ENCODE results near the gene PPP3R1. TPM values are rescaled to one million over a fixed set of nuclear protein-coding genes. Genes with fewer than 3 reads are reported as not detected.

Gene PPP3R1
- total and polyA plus RNA-seq, 5 donors from 2014 or later = 2.8 to 68.2 (median 4.9) TPM

- Histone ChIP-seq H3K9me3 (ENCODE audit: control insufficient read depth in 2 of 2, low read length in 2 of 2) (no peaks in the 10 kb centered on the region), H3K27me3 (ENCODE audit: control insufficient read depth, insufficient read depth, low read length) (no peaks in the 10 kb centered on the region), H3K4me3 (ENCODE audit: low read depth, low read length) (peak within 1 kb of the TSS; percentile 92), H3K27ac (ENCODE audit: insufficient read depth, low read length, poor library complexity, severe bottlenecking) (peak within 1 kb of the TSS; percentile 94), H3K4me1 (ENCODE audit: control insufficient read depth, insufficient read depth, low read length, poor library complexity, severe bottlenecking) (peaks cover 47% of the 10 kb centered on the region), H3K36me3 (ENCODE audit: control insufficient read depth, insufficient read depth, low read length) (peaks cover 25% of the 10 kb centered on the region)
- Mint-ChIP-seq H3K27me3 (peaks cover 5% of the 10 kb centered on the region), H3K4me1 (peaks cover 14 to 72% (median 49%) of the 10 kb centered on the region in 4 donors), H3K36me3 (peaks cover 25% of the 10 kb centered on the region), H3K9me3 (no peaks in the 10 kb centered on the region), H3K27ac (peak within 1 kb of the TSS; percentile 99 to 100 (median 100)), H3K4me3 (peak within 1 kb of the TSS; percentile 87 to 100 (median 93))
- ATAC-seq (ENCODE audit: low read depth in 2 of 2) = peak; percentile 94
- peak; percentile 96 to 98 (median 97) for DNase-seq
Observed at GRCh38 chr2:68157402-68158133, 94.8 kb downstream of the PPP3R1 start, which contains the start of gene PNO1. TSS of gene PNO1 (plus strand) at chr2:68157888. CDS start at chr2:68157935, 47 bp downstream.

- peaks cover 5% of the 10 kb centered on the region for H3K27me3 Mint-ChIP-seq
- H3K4me1 Mint-ChIP-seq = peaks cover 19 to 76% (median 53%) of the 10 kb centered on the region in 4 donors
- ATAC-seq (ENCODE audit: low read depth in 2 of 2) = peak; percentile 35 to 43
- Histone ChIP-seq H3K27ac (ENCODE audit: insufficient read depth, low read length, poor library complexity, severe bottlenecking) (peak overlapping the region; percentile 94), H3K36me3 (ENCODE audit: control insufficient read depth, insufficient read depth, low read length) (peaks cover 19% of the 10 kb centered on the region), H3K27me3 (ENCODE audit: control insufficient read depth, insufficient read depth, low read length) (no peaks in the 10 kb centered on the region), H3K9me3 (ENCODE audit: control insufficient read depth in 2 of 2, low read length in 2 of 2) (no peaks in the 10 kb centered on the region), H3K4me1 (ENCODE audit: control insufficient read depth, insufficient read depth, low read length, poor library complexity, severe bottlenecking) (peaks cover 53% of the 10 kb centered on the region), H3K4me3 (ENCODE audit: low read depth, low read length) (peak overlapping the region; percentile 92)
- H3K36me3 Mint-ChIP-seq = peaks cover 19% of the 10 kb centered on the region
- peak overlapping the region; percentile 87 to 100 (median 93) for H3K4me3 Mint-ChIP-seq
- no peaks in the 10 kb centered on the region for H3K9me3 Mint-ChIP-seq
- no peak for DNase-seq
- H3K27ac Mint-ChIP-seq = peak overlapping the region; percentile 99 to 100 (median 100)
Observed at GRCh38 chr2:68157002-68157401, 95.3 kb downstream of the PPP3R1 start.

DNA sequence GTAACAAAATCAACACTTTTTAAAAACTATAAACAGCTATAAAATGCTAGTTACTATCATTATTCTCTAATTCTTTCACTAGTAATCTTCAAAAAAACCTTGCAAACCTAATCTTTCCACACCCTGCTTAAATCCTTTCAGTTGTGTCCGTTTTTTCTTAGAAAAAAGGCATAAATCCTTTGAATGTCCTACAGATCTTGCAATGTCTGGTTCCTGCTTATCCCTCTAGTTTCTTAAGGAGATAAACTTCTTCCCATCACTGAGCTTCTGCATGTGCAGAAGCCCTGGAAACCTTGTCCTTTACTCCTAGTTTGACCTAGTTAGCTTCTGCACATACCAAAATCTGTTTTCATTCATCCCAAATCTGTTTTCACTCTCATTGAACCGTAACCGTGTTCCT is 95.9 kb downstream of the PPP3R1 start:
- H3K4me1 Mint-ChIP-seq = peaks cover 24 to 80% (median 56%) of the 10 kb centered on the region in 4 donors
- peaks cover 18% of the 10 kb centered on the region for H3K36me3 Mint-ChIP-seq
- peak overlapping the region in 2 of 3 donors; percentile 99 to 100 for H3K27ac Mint-ChIP-seq
- no peaks in the 10 kb centered on the region for H3K9me3 Mint-ChIP-seq
- Histone ChIP-seq H3K4me3 (ENCODE audit: low read depth, low read length) (peak overlapping the region; percentile 92), H3K27ac (ENCODE audit: insufficient read depth, low read length, poor library complexity, severe bottlenecking) (peak overlapping the region; percentile 94), H3K27me3 (ENCODE audit: control insufficient read depth, insufficient read depth, low read length) (no peaks in the 10 kb centered on the region), H3K9me3 (ENCODE audit: control insufficient read depth in 2 of 2, low read length in 2 of 2) (no peaks in the 10 kb centered on the region), H3K4me1 (ENCODE audit: control insufficient read depth, insufficient read depth, low read length, poor library complexity, severe bottlenecking) (peaks cover 59% of the 10 kb centered on the region), H3K36me3 (ENCODE audit: control insufficient read depth, insufficient read depth, low read length) (peaks cover 14% of the 10 kb centered on the region)
- H3K27me3 Mint-ChIP-seq = peaks cover 5% of the 10 kb centered on the region
- H3K4me3 Mint-ChIP-seq = peak overlapping the region; percentile 87 to 100 (median 93)
- DNase-seq = no peak
- ATAC-seq (ENCODE audit: low read depth in 2 of 2) = no peak

- H3K36me3 ChIP-seq (ENCODE audit: control insufficient read depth, insufficient read depth, low read length) = peaks cover 6% of the 10 kb centered on the region
- H3K4me1 ChIP-seq (ENCODE audit: control insufficient read depth, insufficient read depth, low read length, poor library complexity, severe bottlenecking) = peaks cover 62% of the 10 kb centered on the region
- H3K27ac ChIP-seq (ENCODE audit: insufficient read depth, low read length, poor library complexity, severe bottlenecking) = no peak overlapping the region
- H3K4me1 Mint-ChIP-seq = peaks cover 31 to 81% (median 56%) of the 10 kb centered on the region in 4 donors
- H3K27ac Mint-ChIP-seq = no peak overlapping the region
- peak overlapping the region in 3 of 4 donors; percentile 36 to 63 (median 38) for H3K4me3 Mint-ChIP-seq
- ATAC-seq (ENCODE audit: low read depth in 2 of 2) (no peak), DNase-seq (no peak)
- no peaks in the 10 kb centered on the region for H3K9me3 ChIP-seq (ENCODE audit: control insufficient read depth in 2 of 2, low read length in 2 of 2)
- no peaks in the 10 kb centered on the region for H3K27me3 ChIP-seq (ENCODE audit: control insufficient read depth, insufficient read depth, low read length)
- no peak overlapping the region for H3K4me3 ChIP-seq (ENCODE audit: low read depth, low read length)
- H3K9me3 Mint-ChIP-seq = no peaks in the 10 kb centered on the region
- peaks cover 10% of the 10 kb centered on the region for H3K36me3 Mint-ChIP-seq
- peaks cover 5% of the 10 kb centered on the region for H3K27me3 Mint-ChIP-seq
Observed at GRCh38 chr2:68155618-68156017, 96.7 kb downstream of the PPP3R1 start.

- Mint-ChIP-seq H3K4me3 (peak overlapping the region; percentile 65 to 81 (median 70)), H3K27me3 (peaks cover 5% of the 10 kb centered on the region), H3K36me3 (no peaks in the 10 kb centered on the region), H3K27ac (peak overlapping the region; percentile 52 to 89 (median 75)), H3K9me3 (no peaks in the 10 kb centered on the region), H3K4me1 (peaks cover 27 to 59% (median 38%) of the 10 kb centered on the region in 4 donors)
- Histone ChIP-seq H3K4me3 (ENCODE audit: low read depth, low read length) (peak overlapping the region; percentile 63), H3K9me3 (ENCODE audit: control insufficient read depth in 2 of 2, low read length in 2 of 2) (no peaks in the 10 kb centered on the region), H3K36me3 (ENCODE audit: control insufficient read depth, insufficient read depth, low read length) (no peaks in the 10 kb centered on the region), H3K27ac (ENCODE audit: insufficient read depth, low read length, poor library complexity, severe bottlenecking) (peak overlapping the region; percentile 64), H3K27me3 (ENCODE audit: control insufficient read depth, insufficient read depth, low read length) (no peaks in the 10 kb centered on the region), H3K4me1 (ENCODE audit: control insufficient read depth, insufficient read depth, low read length, poor library complexity, severe bottlenecking) (peaks cover 46% of the 10 kb centered on the region)
- ATAC-seq (ENCODE audit: low read depth in 2 of 2) = no peak
- DNase-seq = peak in 2 of 3 donors; percentile 16 to 50
Observed at GRCh38 chr2:68152681-68153347, 99.5 kb downstream of the PPP3R1 start.

DNA sequence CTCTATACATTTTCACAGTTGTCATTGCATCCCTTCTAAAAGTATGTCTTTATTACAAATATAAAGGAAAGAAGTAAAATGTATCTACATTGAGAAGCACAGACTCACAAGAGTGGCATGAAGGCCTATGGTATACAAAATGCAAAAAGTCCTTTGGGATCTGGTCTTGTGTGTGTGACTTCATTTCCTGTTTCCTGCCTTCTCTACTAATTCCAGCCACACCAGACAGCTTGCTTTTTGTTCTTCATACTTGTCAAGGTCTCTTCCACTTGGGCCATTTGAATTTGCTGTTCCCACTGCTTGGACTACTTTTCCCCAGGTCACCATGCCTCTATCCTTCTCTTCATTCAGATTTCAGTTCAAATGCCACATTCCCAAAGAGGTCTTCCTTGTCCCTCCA is 101.3 kb downstream of the PPP3R1 start:
- Mint-ChIP-seq H3K9me3 (no peaks in the 10 kb centered on the region), H3K27ac (peak overlapping the region in 2 of 3 donors; percentile 52 to 89), H3K27me3 (no peaks in the 10 kb centered on the region), H3K4me3 (peak overlapping the region in 2 of 4 donors; percentile 22 to 24), H3K36me3 (no peaks in the 10 kb centered on the region), H3K4me1 (peaks cover 20 to 41% (median 29%) of the 10 kb centered on the region in 4 donors)
- Histone ChIP-seq H3K4me1 (ENCODE audit: control insufficient read depth, insufficient read depth, low read length, poor library complexity, severe bottlenecking) (peaks cover 35% of the 10 kb centered on the region), H3K4me3 (ENCODE audit: low read depth, low read length) (peak overlapping the region; percentile 4), H3K9me3 (ENCODE audit: control insufficient read depth in 2 of 2, low read length in 2 of 2) (no peaks in the 10 kb centered on the region), H3K36me3 (ENCODE audit: control insufficient read depth, insufficient read depth, low read length) (no peaks in the 10 kb centered on the region), H3K27me3 (ENCODE audit: control insufficient read depth, insufficient read depth, low read length) (no peaks in the 10 kb centered on the region), H3K27ac (ENCODE audit: insufficient read depth, low read length, poor library complexity, severe bottlenecking) (no peak overlapping the region)
- ATAC-seq (ENCODE audit: low read depth in 2 of 2) (no peak), DNase-seq (no peak)

DNA sequence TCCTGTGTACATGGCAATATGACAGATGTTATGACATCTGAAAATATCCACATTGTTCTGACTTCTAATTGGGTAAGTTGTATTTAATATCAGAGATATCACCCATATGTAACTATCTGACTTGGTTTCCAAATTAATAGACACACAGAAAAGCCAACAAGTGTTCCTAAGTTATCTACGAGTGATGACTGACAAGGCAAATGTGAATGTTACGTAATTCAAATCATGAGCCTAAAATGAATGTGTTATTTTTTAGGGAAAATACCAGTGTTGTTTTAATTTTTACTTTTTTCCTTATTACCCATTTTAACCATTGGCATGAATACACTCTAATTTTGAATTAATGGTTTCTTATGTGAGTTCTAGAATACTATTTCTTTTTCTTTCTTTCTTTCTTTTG is 110.5 kb downstream of the PPP3R1 start:
- Mint-ChIP-seq H3K4me3 (no peak overlapping the region), H3K27me3 (no peaks in the 10 kb centered on the region), H3K27ac (no peak overlapping the region), H3K36me3 (peaks cover 43% of the 10 kb centered on the region), H3K4me1 (peaks cover 0 to 6% (median 4%) of the 10 kb centered on the region in 4 donors), H3K9me3 (no peaks in the 10 kb centered on the region)
- H3K36me3 ChIP-seq (ENCODE audit: control insufficient read depth, insufficient read depth, low read length) = peaks cover 14% of the 10 kb centered on the region
- ATAC-seq (ENCODE audit: low read depth in 2 of 2) (no peak), DNase-seq (no peak)
- H3K4me1 ChIP-seq (ENCODE audit: control insufficient read depth, insufficient read depth, low read length, poor library complexity, severe bottlenecking) = no peaks in the 10 kb centered on the region
- H3K27me3 ChIP-seq (ENCODE audit: control insufficient read depth, insufficient read depth, low read length) = no peaks in the 10 kb centered on the region
- no peaks in the 10 kb centered on the region for H3K9me3 ChIP-seq (ENCODE audit: control insufficient read depth in 2 of 2, low read length in 2 of 2)
- H3K27ac ChIP-seq (ENCODE audit: insufficient read depth, low read length, poor library complexity, severe bottlenecking) = no peak overlapping the region
- H3K4me3 ChIP-seq (ENCODE audit: low read depth, low read length) = no peak overlapping the region

Data from CD4-positive, CD25-positive, alpha-beta regulatory T cell (primary cell).